HEK293 (cell line): ENCODE measurements around the gene EPPIN.

Source experiments
- CTCF ChIA-PET: fragments of 350-600 bp; formaldehyde crosslinking; extraction: SDS; loops from one replicate; lab custom pipeline; 2021; ENCODE audit warnings: antibody characterized with exemption; lab: Yijun Ruan, JAX
- POLR2A ChIA-PET: fragments of 300-600 bp; formaldehyde crosslinking; extraction: SDS; loops from one replicate; lab custom pipeline; 2020; ENCODE audit warnings: antibody characterized with exemption, inconsistent platforms; lab: Yijun Ruan, JAX
- H3K27ac ChIP-seq: fragments of 200-500 bp; sonication (Bioruptor generic); 2 replicates; pipeline ENCODE4 v1.5.1; 2014; ENCODE audit warnings: low read depth, low read length, control low read depth, inconsistent platforms; ENCODE audit errors: extremely low read depth
- H3K36me3 ChIP-seq, 2 experiments: fragments of 200-500 bp in 1 of 2; sonication (Bioruptor generic) in 1 of 2; 1 replicate in 1 of 2; 2 replicates in 1 of 2; pipeline ENCODE4 v1.5.1; 2014 to 2017; ENCODE audit warnings: inconsistent platforms in 2 of 2, low read length in 2 of 2; ENCODE audit not compliant: control insufficient read depth in 2 of 2, insufficient read depth in 1 of 2
- H3K4me1 ChIP-seq: fragments of 200-500 bp; sonication (Bioruptor generic); 2 replicates; pipeline ENCODE4 v1.5.1; 2014; ENCODE audit warnings: mild to moderate bottlenecking, low read length, inconsistent platforms; ENCODE audit not compliant: control insufficient read depth, insufficient read depth
- H3K4me3 ChIP-seq: 2 replicates; pipeline ENCODE4 v1.5.1; 2011; ENCODE audit warnings: low read depth, mild to moderate bottlenecking, control low read depth, low read length, moderate library complexity
- H3K9me3 ChIP-seq: fragments of 200-500 bp; sonication (Bioruptor generic); 2 replicates; pipeline ENCODE4 v1.5.1; 2014; ENCODE audit warnings: low read depth, low read length, inconsistent platforms; ENCODE audit not compliant: control insufficient read depth, insufficient read depth
- SALL2 ChIP-seq: fragments of 450-650 bp; formaldehyde crosslinking; IDR thresholded peaks from 2 replicates; pipeline ENCODE4 v1.5.0; 2017; ENCODE audit warnings: missing biosample characterization, mild to moderate bottlenecking, missing genetic modification characterization, borderline replicate concordance
- ZBTB20 ChIP-seq: fragments of 450-650 bp; formaldehyde crosslinking; IDR thresholded peaks from 2 replicates; pipeline ENCODE4 v1.5.1; 2016; ENCODE audit warnings: missing biosample characterization, missing genetic modification characterization
- ZNF174 ChIP-seq: fragments of 450-650 bp; formaldehyde crosslinking; IDR thresholded peaks from 2 replicates; pipeline ENCODE4 v1.5.0; 2017; ENCODE audit warnings: missing biosample characterization, mild to moderate bottlenecking, missing genetic modification characterization
- ZNF292 ChIP-seq: fragments of 450-650 bp; formaldehyde crosslinking; IDR thresholded peaks from 2 replicates; pipeline ENCODE4 v1.5.1; 2016; ENCODE audit warnings: low read depth, missing biosample characterization, missing genetic modification characterization, borderline replicate concordance
- ZNF354C ChIP-seq: fragments of 450-650 bp; formaldehyde crosslinking; IDR thresholded peaks from 2 replicates; pipeline ENCODE4 v1.5.1; 2016; ENCODE audit warnings: missing biosample characterization, missing genetic modification characterization, low read depth, borderline replicate concordance
- ZNF416 ChIP-seq: fragments of 450-650 bp; formaldehyde crosslinking; IDR thresholded peaks from 2 replicates; pipeline ENCODE4 v1.5.1; 2016; ENCODE audit warnings: missing biosample characterization, missing genetic modification characterization
- ZNF473 ChIP-seq: fragments of 450-650 bp; formaldehyde crosslinking; IDR thresholded peaks from 2 replicates; pipeline ENCODE4 v1.5.1; 2017; ENCODE audit warnings: missing biosample characterization, missing genetic modification characterization
- ZNF571 ChIP-seq: fragments of 450-650 bp; formaldehyde crosslinking; IDR thresholded peaks from 2 replicates; pipeline ENCODE4 v1.5.0; 2017; ENCODE audit warnings: missing biosample characterization, missing genetic modification characterization
- ZNF664 ChIP-seq: fragments of 450-650 bp; formaldehyde crosslinking; IDR thresholded peaks from 2 replicates; pipeline ENCODE4 v1.5.1; 2016; ENCODE audit warnings: missing biosample characterization, missing genetic modification characterization
- ZNF677 ChIP-seq: fragments of 450-650 bp; IDR thresholded peaks from 2 replicates; pipeline ENCODE4 v1.5.0; 2018; ENCODE audit warnings: missing biosample characterization, mild to moderate bottlenecking, missing genetic modification characterization, moderate library complexity
- TF ChIP-seq, protein P1 (sequence below): fragments of 450-650 bp; formaldehyde crosslinking; optimal IDR thresholded peaks from 2 replicates; pipeline ENCODE3; 2016; ENCODE audit warnings: missing biosample characterization, mild to moderate bottlenecking, missing genetic modification characterization
- TF ChIP-seq, protein P2 (sequence below): fragments of 450-650 bp; formaldehyde crosslinking; IDR thresholded peaks from 2 replicates; pipeline ENCODE4 v1.5.1; 2016; ENCODE audit warnings: missing biosample characterization, missing genetic modification characterization
- TF ChIP-seq, protein P3 (sequence below): fragments of 450-650 bp; formaldehyde crosslinking; IDR thresholded peaks from 2 replicates; pipeline ENCODE4 v1.5.1; 2016; ENCODE audit warnings: missing biosample characterization, missing genetic modification characterization
- TF ChIP-seq, protein P4 (sequence below): fragments of 450-650 bp; formaldehyde crosslinking; IDR thresholded peaks from 2 replicates; pipeline ENCODE4 v1.5.1; 2016; ENCODE audit warnings: missing biosample characterization, missing genetic modification characterization, borderline replicate concordance
- TF ChIP-seq, protein P5 (sequence below): fragments of 450-650 bp; formaldehyde crosslinking; conservative IDR thresholded peaks from 2 replicates; pipeline ENCODE4 v1.5.1; 2016; ENCODE audit warnings: low read depth, missing biosample characterization, missing genetic modification characterization

The EPPIN gene

DNA sequence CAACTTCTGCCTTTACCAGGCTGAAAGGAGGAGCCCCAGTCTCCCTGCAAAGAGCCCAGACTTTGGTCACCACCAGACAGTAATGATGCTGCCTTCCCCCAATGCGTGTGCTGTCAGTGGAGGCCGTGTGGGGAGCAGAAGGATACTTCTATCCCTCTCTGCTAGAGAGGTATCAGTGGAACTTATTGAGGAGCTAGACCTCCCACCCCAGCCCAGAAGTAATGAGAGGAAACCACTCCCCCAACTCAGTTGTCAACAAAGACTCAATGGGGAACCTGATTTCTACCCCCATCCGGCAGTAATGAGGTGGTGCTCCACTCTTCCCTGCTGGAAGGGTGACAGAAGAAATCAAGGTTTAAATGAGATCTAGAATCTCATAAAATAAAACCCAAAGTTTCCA, 36.3 kb upstream of the EPPIN start:
- ChIA-PET CTCF (interaction anchor here (0.6 to 2.3 kb wide), 3 partner anchors 26 to 187 kb away, joined by 3 to 9 read pairs (median 3); no protein-coding TSS in a partner anchor), POLR2A (no interaction called here)
- Histone ChIP-seq H3K27ac (no peak overlapping the region), H3K4me3 (no peak overlapping the region), H3K4me1 (no peaks in the 10 kb centered on the region), H3K9me3 (no peaks in the 10 kb centered on the region), H3K36me3 (no peaks in the 10 kb centered on the region)
- no peak for TF ChIP-seq ZBTB20
- TF ChIP-seq, protein P1, sequence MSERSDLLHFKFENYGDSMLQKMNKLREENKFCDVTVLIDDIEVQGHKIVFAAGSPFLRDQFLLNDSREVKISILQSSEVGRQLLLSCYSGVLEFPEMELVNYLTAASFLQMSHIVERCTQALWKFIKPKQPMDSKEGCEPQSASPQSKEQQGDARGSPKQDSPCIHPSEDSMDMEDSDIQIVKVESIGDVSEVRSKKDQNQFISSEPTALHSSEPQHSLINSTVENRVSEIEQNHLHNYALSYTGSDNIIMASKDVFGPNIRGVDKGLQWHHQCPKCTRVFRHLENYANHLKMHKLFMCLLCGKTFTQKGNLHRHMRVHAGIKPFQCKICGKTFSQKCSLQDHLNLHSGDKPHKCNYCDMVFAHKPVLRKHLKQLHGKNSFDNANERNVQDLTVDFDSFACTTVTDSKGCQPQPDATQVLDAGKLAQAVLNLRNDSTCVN, result no peak
- no peak for TF ChIP-seq ZNF292
- no peak for TF ChIP-seq ZNF677 (tag by site-specific recombination)
- no peak for TF ChIP-seq SALL2 (tag by site-specific recombination)
- TF ChIP-seq ZNF416, result no peak
- no peak for TF ChIP-seq ZNF473 (tag by site-specific recombination)
- no peak for TF ChIP-seq ZNF664 (tag by site-specific recombination)
- TF ChIP-seq, protein P2, sequence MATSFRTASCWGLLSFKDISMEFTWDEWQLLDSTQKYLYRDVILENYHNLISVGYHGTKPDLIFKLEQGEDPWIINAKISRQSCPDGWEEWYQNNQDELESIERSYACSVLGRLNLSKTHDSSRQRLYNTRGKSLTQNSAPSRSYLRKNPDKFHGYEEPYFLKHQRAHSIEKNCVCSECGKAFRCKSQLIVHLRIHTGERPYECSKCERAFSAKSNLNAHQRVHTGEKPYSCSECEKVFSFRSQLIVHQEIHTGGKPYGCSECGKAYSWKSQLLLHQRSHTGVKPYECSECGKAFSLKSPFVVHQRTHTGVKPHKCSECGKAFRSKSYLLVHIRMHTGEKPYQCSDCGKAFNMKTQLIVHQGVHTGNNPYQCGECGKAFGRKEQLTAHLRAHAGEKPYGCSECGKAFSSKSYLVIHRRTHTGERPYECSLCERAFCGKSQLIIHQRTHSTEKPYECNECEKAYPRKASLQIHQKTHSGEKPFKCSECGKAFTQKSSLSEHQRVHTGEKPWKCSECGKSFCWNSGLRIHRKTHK, result no peak
- TF ChIP-seq ZNF571, result no peak
- no peak for TF ChIP-seq ZNF174
- TF ChIP-seq, protein P3, sequence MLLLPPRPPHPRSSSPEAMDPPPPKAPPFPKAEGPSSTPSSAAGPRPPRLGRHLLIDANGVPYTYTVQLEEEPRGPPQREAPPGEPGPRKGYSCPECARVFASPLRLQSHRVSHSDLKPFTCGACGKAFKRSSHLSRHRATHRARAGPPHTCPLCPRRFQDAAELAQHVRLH (tag by site-specific recombination), result no peak
- TF ChIP-seq ZNF354C (tag by site-specific recombination), result no peak
- TF ChIP-seq, protein P4, sequence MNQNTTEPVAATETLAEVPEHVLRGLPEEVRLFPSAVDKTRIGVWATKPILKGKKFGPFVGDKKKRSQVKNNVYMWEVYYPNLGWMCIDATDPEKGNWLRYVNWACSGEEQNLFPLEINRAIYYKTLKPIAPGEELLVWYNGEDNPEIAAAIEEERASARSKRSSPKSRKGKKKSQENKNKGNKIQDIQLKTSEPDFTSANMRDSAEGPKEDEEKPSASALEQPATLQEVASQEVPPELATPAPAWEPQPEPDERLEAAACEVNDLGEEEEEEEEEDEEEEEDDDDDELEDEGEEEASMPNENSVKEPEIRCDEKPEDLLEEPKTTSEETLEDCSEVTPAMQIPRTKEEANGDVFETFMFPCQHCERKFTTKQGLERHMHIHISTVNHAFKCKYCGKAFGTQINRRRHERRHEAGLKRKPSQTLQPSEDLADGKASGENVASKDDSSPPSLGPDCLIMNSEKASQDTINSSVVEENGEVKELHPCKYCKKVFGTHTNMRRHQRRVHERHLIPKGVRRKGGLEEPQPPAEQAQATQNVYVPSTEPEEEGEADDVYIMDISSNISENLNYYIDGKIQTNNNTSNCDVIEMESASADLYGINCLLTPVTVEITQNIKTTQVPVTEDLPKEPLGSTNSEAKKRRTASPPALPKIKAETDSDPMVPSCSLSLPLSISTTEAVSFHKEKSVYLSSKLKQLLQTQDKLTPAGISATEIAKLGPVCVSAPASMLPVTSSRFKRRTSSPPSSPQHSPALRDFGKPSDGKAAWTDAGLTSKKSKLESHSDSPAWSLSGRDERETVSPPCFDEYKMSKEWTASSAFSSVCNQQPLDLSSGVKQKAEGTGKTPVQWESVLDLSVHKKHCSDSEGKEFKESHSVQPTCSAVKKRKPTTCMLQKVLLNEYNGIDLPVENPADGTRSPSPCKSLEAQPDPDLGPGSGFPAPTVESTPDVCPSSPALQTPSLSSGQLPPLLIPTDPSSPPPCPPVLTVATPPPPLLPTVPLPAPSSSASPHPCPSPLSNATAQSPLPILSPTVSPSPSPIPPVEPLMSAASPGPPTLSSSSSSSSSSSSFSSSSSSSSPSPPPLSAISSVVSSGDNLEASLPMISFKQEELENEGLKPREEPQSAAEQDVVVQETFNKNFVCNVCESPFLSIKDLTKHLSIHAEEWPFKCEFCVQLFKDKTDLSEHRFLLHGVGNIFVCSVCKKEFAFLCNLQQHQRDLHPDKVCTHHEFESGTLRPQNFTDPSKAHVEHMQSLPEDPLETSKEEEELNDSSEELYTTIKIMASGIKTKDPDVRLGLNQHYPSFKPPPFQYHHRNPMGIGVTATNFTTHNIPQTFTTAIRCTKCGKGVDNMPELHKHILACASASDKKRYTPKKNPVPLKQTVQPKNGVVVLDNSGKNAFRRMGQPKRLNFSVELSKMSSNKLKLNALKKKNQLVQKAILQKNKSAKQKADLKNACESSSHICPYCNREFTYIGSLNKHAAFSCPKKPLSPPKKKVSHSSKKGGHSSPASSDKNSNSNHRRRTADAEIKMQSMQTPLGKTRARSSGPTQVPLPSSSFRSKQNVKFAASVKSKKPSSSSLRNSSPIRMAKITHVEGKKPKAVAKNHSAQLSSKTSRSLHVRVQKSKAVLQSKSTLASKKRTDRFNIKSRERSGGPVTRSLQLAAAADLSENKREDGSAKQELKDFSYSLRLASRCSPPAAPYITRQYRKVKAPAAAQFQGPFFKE (tag by site-specific recombination), result no peak
- TF ChIP-seq, protein P5, sequence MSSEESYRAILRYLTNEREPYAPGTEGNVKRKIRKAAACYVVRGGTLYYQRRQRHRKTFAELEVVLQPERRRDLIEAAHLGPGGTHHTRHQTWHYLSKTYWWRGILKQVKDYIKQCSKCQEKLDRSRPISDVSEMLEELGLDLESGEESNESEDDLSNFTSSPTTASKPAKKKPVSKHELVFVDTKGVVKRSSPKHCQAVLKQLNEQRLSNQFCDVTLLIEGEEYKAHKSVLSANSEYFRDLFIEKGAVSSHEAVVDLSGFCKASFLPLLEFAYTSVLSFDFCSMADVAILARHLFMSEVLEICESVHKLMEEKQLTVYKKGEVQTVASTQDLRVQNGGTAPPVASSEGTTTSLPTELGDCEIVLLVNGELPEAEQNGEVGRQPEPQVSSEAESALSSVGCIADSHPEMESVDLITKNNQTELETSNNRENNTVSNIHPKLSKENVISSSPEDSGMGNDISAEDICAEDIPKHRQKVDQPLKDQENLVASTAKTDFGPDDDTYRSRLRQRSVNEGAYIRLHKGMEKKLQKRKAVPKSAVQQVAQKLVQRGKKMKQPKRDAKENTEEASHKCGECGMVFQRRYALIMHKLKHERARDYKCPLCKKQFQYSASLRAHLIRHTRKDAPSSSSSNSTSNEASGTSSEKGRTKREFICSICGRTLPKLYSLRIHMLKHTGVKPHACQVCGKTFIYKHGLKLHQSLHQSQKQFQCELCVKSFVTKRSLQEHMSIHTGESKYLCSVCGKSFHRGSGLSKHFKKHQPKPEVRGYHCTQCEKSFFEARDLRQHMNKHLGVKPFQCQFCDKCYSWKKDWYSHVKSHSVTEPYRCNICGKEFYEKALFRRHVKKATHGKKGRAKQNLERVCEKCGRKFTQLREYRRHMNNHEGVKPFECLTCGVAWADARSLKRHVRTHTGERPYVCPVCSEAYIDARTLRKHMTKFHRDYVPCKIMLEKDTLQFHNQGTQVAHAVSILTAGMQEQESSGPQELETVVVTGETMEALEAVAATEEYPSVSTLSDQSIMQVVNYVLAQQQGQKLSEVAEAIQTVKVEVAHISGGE, result no peak
